H1 (cell line): Measurements from ENCODE around the gene CLTCL1. TPM values are rescaled to one million over a fixed set of nuclear protein-coding genes. Genes with fewer than 3 reads are reported as not detected.

Experiments
- CTCF ChIA-PET: fragments of 300-600 bp; sonication (Branson Sonifier 250); formaldehyde crosslinking; loops from one replicate; lab custom pipeline; 2021; ENCODE audit not compliant: partially characterized antibody; lab: Charles Lee
- POLR2A ChIA-PET: fragments of 300-600 bp; sonication (Branson Sonifier 250); formaldehyde crosslinking; loops from one replicate; lab custom pipeline; 2021; ENCODE audit warnings: inconsistent platforms; ENCODE audit not compliant: partially characterized antibody; lab: Charles Lee
- DNase-seq, 2 experiments: peaks; one replicate each; pipeline versions ENCODE4 v3.0.0 to v3.0.0-alpha.2; 2010 to 2022; ENCODE audit warnings: low spot score in 2 of 2, low read depth in 1 of 2, mixed read lengths in 1 of 2
- FAIRE-seq: peaks from 2 replicates; lab custom pipeline; 2011; peaks lifted over from hg19 to GRCh38; lab: Jason Lieb, UNC
- H2AFZ ChIP-seq: 2 replicates; pipeline ENCODE4 v1.8.1; 2012; ENCODE audit warnings: low read length, inconsistent platforms
- H2AK5ac ChIP-seq: 2 replicates; pipeline ENCODE4 v1.6.1; 2013; ENCODE audit warnings: low read depth, low read length
- H2BK120ac ChIP-seq: replicated peaks from 2 replicates; pipeline ENCODE3; 2013; ENCODE audit warnings: low read depth, low read length, inconsistent platforms
- H2BK12ac ChIP-seq: 2 replicates; pipeline ENCODE4 v1.6.1; 2013; ENCODE audit warnings: low read depth, low read length
- H2BK15ac ChIP-seq: 2 replicates; pipeline ENCODE4 v1.6.1; 2013; ENCODE audit warnings: low read length
- H2BK20ac ChIP-seq: 2 replicates; pipeline ENCODE4 v1.6.1; 2013; ENCODE audit warnings: low read length
- H2BK5ac ChIP-seq: 2 replicates; pipeline ENCODE4 v1.6.1; 2013; ENCODE audit warnings: low read depth, low read length
- H3K14ac ChIP-seq: 2 replicates; pipeline ENCODE4 v1.6.1; 2013; ENCODE audit warnings: inconsistent platforms; ENCODE audit not compliant: insufficient read length
- H3K18ac ChIP-seq: 2 replicates; pipeline ENCODE4 v1.6.1; 2013; ENCODE audit warnings: low read length; ENCODE audit errors: extremely low read depth
- H3K23ac ChIP-seq: 2 replicates; pipeline ENCODE4 v1.6.1; 2013; ENCODE audit warnings: inconsistent platforms; ENCODE audit not compliant: insufficient read length
- H3K23me2 ChIP-seq: 2 replicates; pipeline ENCODE4 v1.6.1; 2013; ENCODE audit warnings: low read depth, low read length
- H3K27ac ChIP-seq: 2 replicates; pipeline ENCODE4 v1.6.1; 2011; ENCODE audit warnings: low read depth, low read length, inconsistent platforms
- H3K27me3 ChIP-seq, 4 experiments: replicated peaks in 1 of 4; 1 replicate in 1 of 4; 2 replicates in 3 of 4; pipeline versions ENCODE4 v1.6.1 to v1.8.1; 2011 to 2013; ENCODE audit warnings: low read length in 3 of 4, mild to moderate bottlenecking in 3 of 4, inconsistent platforms in 2 of 4, mixed read lengths in 2 of 4, moderate library complexity in 1 of 4; ENCODE audit not compliant: control insufficient read depth in 3 of 4, insufficient read depth in 3 of 4; ENCODE audit errors: extremely low read depth in 1 of 4
- H3K36me3 ChIP-seq, 4 experiments: 2 replicates each; pipeline versions ENCODE4 v1.6.1 to v1.8.1; 2011 to 2013; ENCODE audit warnings: mild to moderate bottlenecking in 4 of 4, low read length in 3 of 4, moderate library complexity in 2 of 4, control low read depth in 1 of 4, inconsistent platforms in 1 of 4; ENCODE audit not compliant: insufficient read depth in 4 of 4, control insufficient read depth in 2 of 4
- H3K4ac ChIP-seq: replicated peaks from 2 replicates; pipeline ENCODE3; 2013; ENCODE audit warnings: low read length, low read depth, mixed read lengths, inconsistent platforms; ENCODE audit not compliant: insufficient read length
- H3K4me1 ChIP-seq, 4 experiments: replicated peaks in 1 of 4; 1 replicate in 1 of 4; 2 replicates in 3 of 4; pipeline versions ENCODE4 v1.6.1 to v1.8.1; 2011 to 2013; ENCODE audit warnings: low read length in 3 of 4, inconsistent platforms in 2 of 4, mixed read lengths in 1 of 4; ENCODE audit not compliant: insufficient read depth in 4 of 4, control insufficient read depth in 3 of 4
- H3K4me2 ChIP-seq, 2 experiments: 2 replicates each; pipeline versions ENCODE4 v1.6.1 to v1.8.1; 2011 to 2013; ENCODE audit warnings: low read depth in 2 of 2, low read length in 2 of 2, control low read depth in 1 of 2, inconsistent platforms in 1 of 2, mild to moderate bottlenecking in 1 of 2; ENCODE audit not compliant: insufficient read depth in 1 of 2
- H3K4me3 ChIP-seq, 4 experiments: fragments of 200-600, 300-600 bp in 1 of 4; sonication (generic), shearing (Covaris generic), sonication (Bioruptor Twin) in 1 of 4; 2 replicates each; pipeline versions ENCODE4 v1.5.1 to v1.8.1; 2011 to 2016; ENCODE audit warnings: low read length in 4 of 4, low read depth in 3 of 4, control low read depth in 2 of 4, inconsistent platforms in 2 of 4, mild to moderate bottlenecking in 2 of 4, mixed read lengths in 1 of 4, moderate library complexity in 1 of 4; ENCODE audit not compliant: insufficient read depth in 2 of 4; ENCODE audit errors: extremely low read depth in 1 of 4
- H3K56ac ChIP-seq: replicated peaks from 2 replicates; pipeline ENCODE3; 2013; ENCODE audit warnings: low read depth, mild to moderate bottlenecking, mixed read lengths, low read length, inconsistent platforms; ENCODE audit not compliant: insufficient read length
- H3K79me1 ChIP-seq: 2 replicates; pipeline ENCODE4 v1.6.1; 2013; ENCODE audit warnings: low read depth, low read length, control low read depth
- H3K79me2 ChIP-seq, 2 experiments: 2 replicates each; pipeline versions ENCODE4 v1.6.1 to v1.8.1; 2012 to 2013; ENCODE audit warnings: low read length in 2 of 2, mild to moderate bottlenecking in 2 of 2, inconsistent platforms in 1 of 2; ENCODE audit not compliant: insufficient read depth in 2 of 2, control insufficient read depth in 1 of 2
- H3K9ac ChIP-seq, 4 experiments: replicated peaks in 1 of 4; 1 replicate in 1 of 4; 2 replicates in 3 of 4; pipeline versions ENCODE4 v1.6.1 to v1.8.1; 2011 to 2013; ENCODE audit warnings: low read depth in 3 of 4, low read length in 3 of 4, control low read depth in 2 of 4, mild to moderate bottlenecking in 2 of 4, moderate library complexity in 2 of 4, inconsistent platforms in 1 of 4; ENCODE audit errors: extremely low read depth in 1 of 4
- H3K9me3 ChIP-seq, 2 experiments: 2 replicates each; pipeline versions ENCODE4 v1.6.1 to v1.8.1; 2012 to 2013; ENCODE audit warnings: mild to moderate bottlenecking in 2 of 2, moderate library complexity in 2 of 2, control low read depth in 1 of 2, inconsistent platforms in 1 of 2, low read depth in 1 of 2, low read length in 1 of 2, mixed read lengths in 1 of 2; ENCODE audit not compliant: insufficient read depth in 2 of 2
- H4K20me1 ChIP-seq, 2 experiments: replicated peaks in 1 of 2; 2 replicates each; pipeline versions ENCODE3 to v1.8.1; 2011 to 2013; ENCODE audit warnings: inconsistent platforms in 2 of 2, low read length in 2 of 2, mild to moderate bottlenecking in 1 of 2; ENCODE audit not compliant: insufficient read depth in 2 of 2, control insufficient read depth in 1 of 2
- H4K5ac ChIP-seq: 2 replicates; pipeline ENCODE4 v1.6.1; 2013; ENCODE audit warnings: low read length, low read depth, mixed read lengths, inconsistent platforms; ENCODE audit not compliant: insufficient read length
- H4K8ac ChIP-seq: 2 replicates; pipeline ENCODE4 v1.8.0; 2013; ENCODE audit warnings: mild to moderate bottlenecking, moderate library complexity, low read length, inconsistent platforms; ENCODE audit not compliant: insufficient read depth; ENCODE audit errors: extremely low read depth
- H4K91ac ChIP-seq: replicated peaks from 2 replicates; pipeline ENCODE3; 2013; ENCODE audit warnings: low read length, mixed read lengths, inconsistent platforms; ENCODE audit not compliant: insufficient read length
- BCL11A ChIP-seq, 2 experiments: IDR thresholded peaks; one replicate each; pipeline ENCODE4 v1.6.1; 2011; ENCODE audit warnings: low read depth in 2 of 2, low read length in 2 of 2, mild to moderate bottlenecking in 2 of 2
- EP300 ChIP-seq, 2 experiments: IDR thresholded peaks; 1 replicate in 1 of 2; 2 replicates in 1 of 2; pipeline ENCODE4 v1.6.1; 2011 to 2012; ENCODE audit warnings: low read depth in 2 of 2, low read length in 2 of 2, mild to moderate bottlenecking in 2 of 2, borderline replicate concordance in 1 of 2, inconsistent platforms in 1 of 2, moderate library complexity in 1 of 2
- HDAC6 ChIP-seq: IDR thresholded peaks from one replicate; pipeline ENCODE4 v1.7.1; 2012; ENCODE audit warnings: low read depth, mild to moderate bottlenecking, inconsistent platforms, low read length, moderate library complexity
- JUN ChIP-seq: IDR thresholded peaks from 2 replicates; pipeline ENCODE4 v1.6.1; 2011; ENCODE audit warnings: low read depth, mild to moderate bottlenecking, improper control_type of control experiment, low read length
- KDM4A ChIP-seq: IDR thresholded peaks from one replicate; pipeline ENCODE4 v1.7.1; 2012; ENCODE audit warnings: low read depth, mild to moderate bottlenecking, moderate library complexity, low read length, inconsistent platforms; ENCODE audit not compliant: severe bottlenecking
- RBBP5 ChIP-seq: IDR thresholded peaks from 2 replicates; pipeline ENCODE4 v1.7.1; 2012; ENCODE audit warnings: low read depth, mild to moderate bottlenecking, inconsistent platforms, low read length, moderate library complexity, borderline replicate concordance
- SP4 ChIP-seq: IDR thresholded peaks from 2 replicates; pipeline ENCODE4 v1.6.1; 2012; ENCODE audit warnings: low read length, inconsistent platforms
- WGBS, 2 experiments: shearing (Covaris generic) in 1 of 2; methylation state at CpG; one replicate each; pipeline versions ENCODE4 v1.1.6 to v1.1.7; 2013 to 2015; ENCODE audit warnings: low lambda C conversion rate in 2 of 2, mixed read lengths in 2 of 2, inconsistent platforms in 1 of 2, low coverage in 1 of 2, missing lambda C conversion rate in 1 of 2; ENCODE audit not compliant: insufficient replicate concordance in 2 of 2, insufficient coverage in 1 of 2, insufficient read length in 1 of 2; ENCODE audit errors: extremely low coverage in 1 of 2, missing lambda C conversion rate in 1 of 2; 5-methylcytosine and 5-hydroxymethylcytosine counted together
- polyA plus RNA-seq, 7 experiments: library from polyadenylated mRNA; depleted of rRNA in 3 of 7; stranded (reverse) in 5 of 7; unstranded in 2 of 7; fragments of >200 nt in 5 of 7; fragments of 200-250 nt in 2 of 7; gene quantifications; 1 replicate in 5 of 7; 2 replicates in 1 of 7; 4 replicates in 1 of 7; pipeline versions ENCODE4 v1.2.1 to v1.2.3, GENCODE V29; 2011 to 2013; ENCODE audit warnings: missing spikeins in 2 of 7, mixed read lengths in 2 of 7
- total RNA-seq: library from RNA; stranded (reverse); fragmentation: NEBNext Ultra II Directional; extraction: Animal tissue kit (Norgen Biotek cat#: 25700); gene quantifications from 2 replicates; pipeline ENCODE4 v1.2.1, GENCODE V29; 2021

CLTCL1 gene
- total and polyA plus RNA-seq, 2 of the 8 experiments (the other 6 are each of a cell fraction or from before 2014, with no cell fraction given), result 12.4 to 17.0 TPM

GRCh38 chr22:19235874-19236273, 55.6 kb downstream of the CLTCL1 start:
- no peak overlapping the region for H4K5ac ChIP-seq
- H3K18ac ChIP-seq, result no peak overlapping the region
- H3K56ac ChIP-seq, result no peak overlapping the region
- no peaks in the 10 kb centered on the region for H3K9me3 ChIP-seq
- H3K9ac ChIP-seq, result no peak overlapping the region
- H3K4ac ChIP-seq, result no peak overlapping the region
- no peaks in the 10 kb centered on the region; a peak in 1 of 7 replicates for H3K27me3 ChIP-seq
- peaks cover 0 to 42% (median 7%) of the 10 kb centered on the region in 4 experiments; a peak in 6 of 8 replicates for H3K36me3 ChIP-seq
- ChIA-PET POLR2A (interaction anchor here (0.5 kb wide), 1 partner anchor 223 kb away, joined by 3 read pairs; no protein-coding TSS in a partner anchor), CTCF (interaction anchor here (1.1 to 1.5 kb wide), 3 partner anchors 10 to 323 kb away, joined by 3 to 5 read pairs (median 5); no protein-coding TSS in a partner anchor)
- H3K79me1 ChIP-seq, result no peaks in the 10 kb centered on the region
- no peak overlapping the region for H2BK20ac ChIP-seq
- no peak overlapping the region for H3K4me3 ChIP-seq
- no peaks in the 10 kb centered on the region for H3K23me2 ChIP-seq
- FAIRE-seq (no peak), DNase-seq (no peak)
- H3K4me1 ChIP-seq, result no peaks in the 10 kb centered on the region
- H2BK120ac ChIP-seq, result no peak overlapping the region
- no peak overlapping the region for H4K91ac ChIP-seq
- TF ChIP-seq RBBP5 (no peak), EP300 (IDR thresholded peaks at IDR 0.05; ENCODE audit: borderline replicate concordance in 1 of 2, low read depth in 2 of 2, low read length in 2 of 2) (no peak), BCL11A (IDR thresholded peaks at IDR 0.05; ENCODE audit: low read depth in 2 of 2, low read length in 2 of 2) (no peak), JUN (no peak), HDAC6 (no peak), KDM4A (no peak), SP4 (no peak)
- no peak overlapping the region for H2AK5ac ChIP-seq
- H2BK12ac ChIP-seq, result no peak overlapping the region
- no peak overlapping the region for H3K27ac ChIP-seq
- H2BK5ac ChIP-seq, result no peak overlapping the region
- H3K79me2 ChIP-seq, result no peaks in the 10 kb centered on the region
- H3K23ac ChIP-seq, result no peak overlapping the region
- H2AFZ ChIP-seq, result no peak overlapping the region
- no peak overlapping the region for H2BK15ac ChIP-seq
- H4K8ac ChIP-seq, result no peak overlapping the region
- peaks cover 0 to 2% of the 10 kb centered on the region in 2 experiments for H4K20me1 ChIP-seq
- no peak overlapping the region for H3K4me2 ChIP-seq
- H3K14ac ChIP-seq, result no peak overlapping the region
- 89% methylated on average over 4 of the region's 4 CpGs; no CpG with 5 or more reads in 1 of the 2 experiments for WGBS, 2 experiments
